Activated CD4-positive, alpha-beta T cell treated with anti-CD3 and anti-CD28 coated beads, Interleukin-2, amount 50 U/mL, for 24 hours (primary cell): Measurements from ENCODE around the gene AMPH.
"Not testable (repeated sequence)": the region's sequence is repeated elsewhere in the genome, so short reads cannot be mapped to it uniquely, and the experiment has no call there.

Experiments used
- DNase-seq, 2 donors: peaks; one replicate each; pipeline ENCODE4 v3.0.0-alpha.2; 2020; ENCODE audit warnings: low read depth in 1 of 2, low spot score in 1 of 2

Gene AMPH

GRCh38 chr7:38628630-38629385 lies 2.4 kb downstream of the AMPH start:
- no peak for DNase-seq

- no peak for DNase-seq
Observed at GRCh38 chr7:38625866-38626265, 5.3 kb downstream of the AMPH start.

- DNase-seq: no peak
Observed at GRCh38 chr7:38615665-38616064, 15.5 kb downstream of the AMPH start.

- no peak for DNase-seq
Observed at GRCh38 chr7:38607466-38607865, 23.7 kb downstream of the AMPH start.

GRCh38 chr7:38600741-38601140 lies 30.4 kb downstream of the AMPH start:
- no peak for DNase-seq

GRCh38 chr7:38594949-38595348 lies 36.2 kb downstream of the AMPH start:
- no peak for DNase-seq

- DNase-seq: no peak
Observed at GRCh38 chr7:38592737-38593288, 38.4 kb downstream of the AMPH start.

- DNase-seq: no peak
Observed at GRCh38 chr7:38585572-38586354, 45.4 kb downstream of the AMPH start.

GRCh38 chr7:38584443-38585210 lies 46.5 kb downstream of the AMPH start:
- no peak for DNase-seq

GRCh38 chr7:38580485-38580884 lies 50.7 kb downstream of the AMPH start:
- DNase-seq: no peak

GRCh38 chr7:38574086-38574485 lies 57.1 kb downstream of the AMPH start:
- DNase-seq: no peak

GRCh38 chr7:38571620-38572019 lies 59.6 kb downstream of the AMPH start:
- not testable (repeated sequence) for DNase-seq

- no peak for DNase-seq
Observed at GRCh38 chr7:38568497-38568896, 62.7 kb downstream of the AMPH start.

GRCh38 chr7:38565289-38565688 lies 65.9 kb downstream of the AMPH start:
- DNase-seq: no peak

- no peak for DNase-seq
Observed at GRCh38 chr7:38563741-38564140, 67.4 kb downstream of the AMPH start.

- no peak for DNase-seq
Observed at GRCh38 chr7:38561166-38561565, 70.0 kb downstream of the AMPH start.

- no peak for DNase-seq
Observed at GRCh38 chr7:38558761-38559345, 72.3 kb downstream of the AMPH start.

GRCh38 chr7:38554586-38554985 lies 76.6 kb downstream of the AMPH start:
- no peak for DNase-seq

GRCh38 chr7:38550836-38551235 lies 80.3 kb downstream of the AMPH start:
- DNase-seq: no peak

GRCh38 chr7:38548605-38549004 lies 82.6 kb downstream of the AMPH start:
- no peak for DNase-seq

- no peak for DNase-seq
Observed at GRCh38 chr7:38546763-38547162, 84.4 kb downstream of the AMPH start.
